Measurements from ENCODE around the gene IGSF3.

The IGSF3 gene

GRCh38 chr1:116537040-116537831, 130.3 kb downstream of the IGSF3 start:
- H3K4me3 ChIP-seq (ENCODE audit: low read length): no peak overlapping the region
- no peak for DNase-seq (ENCODE audit: low read depth)
- TF ChIP-seq, protein P1, sequence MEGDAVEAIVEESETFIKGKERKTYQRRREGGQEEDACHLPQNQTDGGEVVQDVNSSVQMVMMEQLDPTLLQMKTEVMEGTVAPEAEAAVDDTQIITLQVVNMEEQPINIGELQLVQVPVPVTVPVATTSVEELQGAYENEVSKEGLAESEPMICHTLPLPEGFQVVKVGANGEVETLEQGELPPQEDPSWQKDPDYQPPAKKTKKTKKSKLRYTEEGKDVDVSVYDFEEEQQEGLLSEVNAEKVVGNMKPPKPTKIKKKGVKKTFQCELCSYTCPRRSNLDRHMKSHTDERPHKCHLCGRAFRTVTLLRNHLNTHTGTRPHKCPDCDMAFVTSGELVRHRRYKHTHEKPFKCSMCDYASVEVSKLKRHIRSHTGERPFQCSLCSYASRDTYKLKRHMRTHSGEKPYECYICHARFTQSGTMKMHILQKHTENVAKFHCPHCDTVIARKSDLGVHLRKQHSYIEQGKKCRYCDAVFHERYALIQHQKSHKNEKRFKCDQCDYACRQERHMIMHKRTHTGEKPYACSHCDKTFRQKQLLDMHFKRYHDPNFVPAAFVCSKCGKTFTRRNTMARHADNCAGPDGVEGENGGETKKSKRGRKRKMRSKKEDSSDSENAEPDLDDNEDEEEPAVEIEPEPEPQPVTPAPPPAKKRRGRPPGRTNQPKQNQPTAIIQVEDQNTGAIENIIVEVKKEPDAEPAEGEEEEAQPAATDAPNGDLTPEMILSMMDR (conservative IDR thresholded peaks at IDR 0.05; ENCODE audit: low read depth, low read length): no peak

DNA sequence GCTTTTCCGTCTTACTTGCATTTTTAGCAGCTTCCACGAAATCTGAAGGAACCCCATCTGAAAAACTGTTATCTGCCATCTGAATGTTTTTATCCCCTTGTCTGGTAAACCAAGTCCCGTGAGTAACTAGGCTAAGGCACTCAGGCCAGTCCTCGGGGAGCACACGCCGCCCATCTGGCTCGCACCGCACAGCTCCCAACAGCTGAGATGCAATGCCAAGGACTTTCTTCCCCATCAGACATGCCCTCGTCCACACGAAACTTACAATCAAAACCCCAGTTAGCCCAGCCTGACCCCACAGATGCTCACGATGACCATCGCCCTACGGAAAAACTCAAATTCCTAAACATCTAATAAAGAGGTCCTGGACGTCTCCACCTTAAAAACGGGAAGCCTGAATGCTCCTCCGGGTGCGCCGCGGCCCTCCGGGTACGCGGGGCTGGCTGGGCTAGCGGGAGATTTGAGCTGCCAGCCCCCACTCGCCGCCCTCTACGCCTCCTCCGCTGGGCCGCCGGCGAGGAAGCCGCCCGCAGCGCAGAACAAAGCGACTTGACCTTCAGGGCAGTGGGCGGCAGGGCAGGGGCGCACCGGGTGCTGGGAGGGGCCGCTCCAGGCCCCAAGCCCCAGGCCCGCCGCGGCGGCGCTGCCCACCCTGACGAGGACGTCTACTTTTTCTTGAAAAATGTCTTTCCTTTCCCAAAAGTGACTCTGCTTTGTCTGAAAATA, 133.4 kb downstream of the IGSF3 start:
- H3K4me3 ChIP-seq (ENCODE audit: low read length): no peak overlapping the region
- DNase-seq (ENCODE audit: low read depth): no peak
- TF ChIP-seq, protein P1 (conservative IDR thresholded peaks at IDR 0.05; ENCODE audit: low read depth, low read length): no peak

- TF ChIP-seq, protein P1 (conservative IDR thresholded peaks at IDR 0.05; ENCODE audit: low read depth, low read length): no peak
- DNase-seq (ENCODE audit: low read depth): no peak
- no peak overlapping the region for H3K4me3 ChIP-seq (ENCODE audit: low read length)
Measured at GRCh38 chr1:116533429-116533820, 134.1 kb downstream of the IGSF3 start.

GRCh38 chr1:116532671-116533428, 134.7 kb downstream of the IGSF3 start:
- H3K4me3 ChIP-seq (ENCODE audit: low read length): no peak overlapping the region
- no peak for DNase-seq (ENCODE audit: low read depth)
- TF ChIP-seq, protein P1 (conservative IDR thresholded peaks at IDR 0.05; ENCODE audit: low read depth, low read length): no peak

GRCh38 chr1:116531917-116532316, 135.6 kb downstream of the IGSF3 start:
- no peak overlapping the region for H3K4me3 ChIP-seq (ENCODE audit: low read length)
- TF ChIP-seq, protein P1 (conservative IDR thresholded peaks at IDR 0.05; ENCODE audit: low read depth, low read length): no peak
- DNase-seq (ENCODE audit: low read depth): no peak

DNA sequence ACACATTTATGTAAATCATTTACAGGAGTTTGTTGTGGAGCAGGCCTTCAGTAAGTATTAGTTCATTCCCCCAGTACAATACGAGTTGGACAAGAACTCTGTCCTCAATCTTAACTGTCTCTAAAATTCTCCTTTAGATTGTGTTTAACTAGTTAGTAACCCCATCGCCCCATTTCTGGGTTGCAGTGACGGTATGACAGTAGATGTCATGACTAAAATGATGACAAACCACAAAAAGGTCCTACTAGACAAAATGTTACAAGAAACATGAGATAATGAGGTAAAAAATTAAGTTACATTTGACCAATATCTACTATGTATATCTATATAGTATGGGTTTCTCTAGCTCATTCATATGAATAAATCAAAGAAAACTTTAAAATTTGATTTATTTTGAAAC, 137.9 kb downstream of the IGSF3 start:
- H3K4me3 ChIP-seq (ENCODE audit: low read length): no peak overlapping the region
- TF ChIP-seq, protein P1 (conservative IDR thresholded peaks at IDR 0.05; ENCODE audit: low read depth, low read length): no peak
- DNase-seq (ENCODE audit: low read depth): no peak

Measured in retinal pigment epithelial cell (primary cell).